Embryonic facial prominence (tissue), 1 donor: ENCODE measurements around the gene MRPL27.

Experiments
- DNase-seq: peaks from one replicate; pipeline ENCODE4 v3.0.0-alpha.2; 2016; ENCODE audit errors: extremely low spot score

Gene MRPL27

GRCh38 chr17:50360486-50361115 is 12.4 kb downstream of the MRPL27 start:
- no peak for DNase-seq

GRCh38 chr17:50359998-50360461 is 13.0 kb downstream of the MRPL27 start:
- no peak for DNase-seq

GRCh38 chr17:50359005-50359699 is 13.8 kb downstream of the MRPL27 start:
- DNase-seq, result no peak

GRCh38 chr17:50358177-50358576 is 14.8 kb downstream of the MRPL27 start:
- DNase-seq, result no peak

- DNase-seq, result no peak
These were observed 16.0 kb downstream of the MRPL27 start for GRCh38 chr17:50356892-50357510.

- DNase-seq, result no peak
These were observed 16.6 kb downstream of the MRPL27 start for GRCh38 chr17:50356418-50356817.

- DNase-seq, result no peak
These were observed 17.2 kb downstream of the MRPL27 start for GRCh38 chr17:50355701-50356341.

- DNase-seq, result no peak
These were observed 17.7 kb downstream of the MRPL27 start for GRCh38 chr17:50355336-50355700.

GRCh38 chr17:50354776-50355175 is 18.2 kb downstream of the MRPL27 start:
- no peak for DNase-seq

GRCh38 chr17:50354198-50354597 is 18.8 kb downstream of the MRPL27 start:
- no peak for DNase-seq

- no peak for DNase-seq
These were observed 19.3 kb downstream of the MRPL27 start for GRCh38 chr17:50353600-50354195.

GRCh38 chr17:50352693-50353599 is 20.0 kb downstream of the MRPL27 start:
- DNase-seq, result no peak

GRCh38 chr17:50352072-50352692 is 20.8 kb downstream of the MRPL27 start:
- DNase-seq, result no peak

- DNase-seq, result no peak
These were observed 22.3 kb downstream of the MRPL27 start for GRCh38 chr17:50350733-50351132.

- no peak for DNase-seq
These were observed 23.8 kb downstream of the MRPL27 start for GRCh38 chr17:50349243-50349600.

GRCh38 chr17:50348522-50349242 is 24.3 kb downstream of the MRPL27 start:
- DNase-seq, result no peak

- no peak for DNase-seq
These were observed 25.1 kb downstream of the MRPL27 start for GRCh38 chr17:50347894-50348291.

GRCh38 chr17:50347117-50347893 is 25.7 kb downstream of the MRPL27 start:
- no peak for DNase-seq
